ENCODE measurements around the gene EPHA3. TPM values are rescaled to one million over a fixed set of nuclear protein-coding genes. Genes with fewer than 3 reads are reported as not detected.

Gene EPHA3
- polyA plus RNA-seq, 1 donor from 2014 or later, result 33.0 TPM

- Histone ChIP-seq H3K4me3 (ENCODE audit: low read length) (no peak overlapping the region), H2AFZ (ENCODE audit: low read depth, low read length) (no peak overlapping the region), H3F3A (ENCODE audit: insufficient read depth, low read length, poor library complexity, severe bottlenecking) (no peaks in the 10 kb centered on the region), H3K9me3 (ENCODE audit: low read length) (no peaks in the 10 kb centered on the region), H3K9me2 (ENCODE audit: insufficient read depth, low read length) (no peaks in the 10 kb centered on the region), H3K36me3 (ENCODE audit: insufficient read depth, low read length) (no peaks in the 10 kb centered on the region), H3K79me2 (replicated peaks; ENCODE audit: insufficient read depth, low read length) (peaks cover 5% of the 10 kb centered on the region), H3K4me2 (ENCODE audit: low read length) (no peak overlapping the region), H3K9ac (ENCODE audit: low read length) (no peak overlapping the region), H3K27me3 (ENCODE audit: insufficient read depth, low read depth, low read length) (no peaks in the 10 kb centered on the region), H3K27ac (ENCODE audit: low read length) (no peak overlapping the region), H4K20me1 (ENCODE audit: insufficient read depth) (no peaks in the 10 kb centered on the region)
- no peak for TF ChIP-seq REST (IDR thresholded peaks at IDR 0.05; ENCODE audit: borderline replicate concordance)
- TF ChIP-seq MXI1 (conservative IDR thresholded peaks at IDR 0.05; ENCODE audit: poor library complexity, severe bottlenecking), result no peak
- no peak for TF ChIP-seq EP300 (conservative IDR thresholded peaks at IDR 0.05; ENCODE audit: poor library complexity, severe bottlenecking)
- no peak for TF ChIP-seq TAF1 (IDR thresholded peaks at IDR 0.05; ENCODE audit: low read depth)
- no peak for TF ChIP-seq POLR2AphosphoS5 (IDR thresholded peaks at IDR 0.05)
- no peak for TF ChIP-seq CTCF (IDR thresholded peaks at IDR 0.05; ENCODE audit: poor library complexity, severe bottlenecking)
- TF ChIP-seq SMC3 (conservative IDR thresholded peaks at IDR 0.05; ENCODE audit: poor library complexity), result no peak
- TF ChIP-seq RAD21 (conservative IDR thresholded peaks at IDR 0.05), result no peak
- TF ChIP-seq EZH2 (IDR thresholded peaks at IDR 0.05; ENCODE audit: borderline replicate concordance, insufficient read depth, low read length, poor library complexity, severe bottlenecking), result no peak
Measured at GRCh38 chr3:89227218-89227617, 119.8 kb downstream of the EPHA3 start.

- peak overlapping the region; percentile 17 for H3K27ac ChIP-seq (ENCODE audit: low read length)
- H3K36me3 ChIP-seq (ENCODE audit: insufficient read depth, low read length), result no peaks in the 10 kb centered on the region
- H3K4me3 ChIP-seq (ENCODE audit: low read length), result no peak overlapping the region
- H3F3A ChIP-seq (ENCODE audit: insufficient read depth, low read length, poor library complexity, severe bottlenecking), result no peaks in the 10 kb centered on the region
- H3K4me2 ChIP-seq (ENCODE audit: low read length), result no peak overlapping the region
- H3K9me2 ChIP-seq (ENCODE audit: insufficient read depth, low read length), result no peaks in the 10 kb centered on the region
- H3K27me3 ChIP-seq (ENCODE audit: insufficient read depth, low read depth, low read length), result no peaks in the 10 kb centered on the region
- no peak overlapping the region for H2AFZ ChIP-seq (ENCODE audit: low read depth, low read length)
- peaks cover 5% of the 10 kb centered on the region for H3K79me2 ChIP-seq (replicated peaks; ENCODE audit: insufficient read depth, low read length)
- no peaks in the 10 kb centered on the region for H3K9me3 ChIP-seq (ENCODE audit: low read length)
- no peak overlapping the region for H3K9ac ChIP-seq (ENCODE audit: low read length)
- H4K20me1 ChIP-seq (ENCODE audit: insufficient read depth), result no peaks in the 10 kb centered on the region
- no peak for TF ChIP-seq EP300 (conservative IDR thresholded peaks at IDR 0.05; ENCODE audit: poor library complexity, severe bottlenecking)
- no peak for TF ChIP-seq TAF1 (IDR thresholded peaks at IDR 0.05; ENCODE audit: low read depth)
- TF ChIP-seq MXI1 (conservative IDR thresholded peaks at IDR 0.05; ENCODE audit: poor library complexity, severe bottlenecking), result no peak
- no peak for TF ChIP-seq RAD21 (conservative IDR thresholded peaks at IDR 0.05)
Measured at GRCh38 chr3:89227634-89228033, 120.2 kb downstream of the EPHA3 start.
